Pons (tissue), 1 donor: ENCODE measurements around the gene RCOR2.
"Not testable (repeated sequence)": the region's sequence is repeated elsewhere in the genome, so short reads cannot be mapped to it uniquely, and the experiment has no call there.

Experiments used
- DNase-seq: peaks from one replicate; pipeline ENCODE4 v3.0.0-alpha.2; 2016; ENCODE audit warnings: low spot score

The RCOR2 gene

GRCh38 chr11:63877658-63878241 is 39.2 kb downstream of the RCOR2 start:
- DNase-seq: no peak

DNA sequence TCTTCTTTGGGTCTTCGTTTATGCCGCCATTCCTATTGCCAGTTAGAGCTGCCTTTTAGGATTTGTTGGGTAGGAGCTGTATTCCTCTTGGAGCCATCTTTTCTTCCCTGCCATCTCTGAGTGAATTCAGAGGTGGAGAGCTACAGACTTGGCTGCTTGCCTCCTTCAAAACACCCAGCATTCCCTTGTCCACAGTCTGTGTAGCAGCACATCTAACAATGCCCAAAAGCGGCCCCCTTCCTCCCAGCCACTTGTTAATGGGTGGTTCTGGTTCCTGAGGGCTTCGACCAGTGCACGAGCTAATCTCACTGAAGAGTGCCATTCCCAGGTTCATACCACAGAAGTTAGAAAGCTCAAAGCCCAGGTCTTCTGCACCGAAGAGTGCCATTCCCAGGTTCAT is 40.3 kb downstream of the RCOR2 start:
- no peak for DNase-seq

GRCh38 chr11:63875506-63876065 is 41.4 kb downstream of the RCOR2 start:
- no peak for DNase-seq

GRCh38 chr11:63874511-63874910 is 42.5 kb downstream of the RCOR2 start:
- no peak for DNase-seq

GRCh38 chr11:63873311-63873710 is 43.7 kb downstream of the RCOR2 start:
- DNase-seq: no peak

DNA sequence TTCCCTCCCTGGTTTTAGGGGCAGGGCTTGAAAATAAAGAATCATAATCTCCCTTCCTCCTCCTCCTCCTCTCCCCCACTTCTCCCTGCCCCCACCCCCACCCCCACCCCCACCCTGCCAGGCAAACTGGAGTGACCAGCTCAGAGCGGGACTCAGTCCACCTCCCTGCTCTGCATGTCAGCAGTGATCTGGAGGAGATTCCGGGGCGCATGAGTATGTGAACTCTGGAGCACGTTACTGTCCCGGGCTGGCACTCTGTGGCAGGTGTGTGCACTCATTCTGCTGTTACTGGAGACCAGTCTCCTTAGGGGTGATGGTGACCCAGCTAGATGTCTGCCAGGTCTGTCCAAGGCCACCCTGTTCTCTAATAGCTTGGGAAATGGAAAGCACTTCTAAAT is 44.2 kb downstream of the RCOR2 start:
- DNase-seq: no peak

GRCh38 chr11:63871962-63872799 is 44.8 kb downstream of the RCOR2 start:
- peak; percentile 99 for DNase-seq

DNA sequence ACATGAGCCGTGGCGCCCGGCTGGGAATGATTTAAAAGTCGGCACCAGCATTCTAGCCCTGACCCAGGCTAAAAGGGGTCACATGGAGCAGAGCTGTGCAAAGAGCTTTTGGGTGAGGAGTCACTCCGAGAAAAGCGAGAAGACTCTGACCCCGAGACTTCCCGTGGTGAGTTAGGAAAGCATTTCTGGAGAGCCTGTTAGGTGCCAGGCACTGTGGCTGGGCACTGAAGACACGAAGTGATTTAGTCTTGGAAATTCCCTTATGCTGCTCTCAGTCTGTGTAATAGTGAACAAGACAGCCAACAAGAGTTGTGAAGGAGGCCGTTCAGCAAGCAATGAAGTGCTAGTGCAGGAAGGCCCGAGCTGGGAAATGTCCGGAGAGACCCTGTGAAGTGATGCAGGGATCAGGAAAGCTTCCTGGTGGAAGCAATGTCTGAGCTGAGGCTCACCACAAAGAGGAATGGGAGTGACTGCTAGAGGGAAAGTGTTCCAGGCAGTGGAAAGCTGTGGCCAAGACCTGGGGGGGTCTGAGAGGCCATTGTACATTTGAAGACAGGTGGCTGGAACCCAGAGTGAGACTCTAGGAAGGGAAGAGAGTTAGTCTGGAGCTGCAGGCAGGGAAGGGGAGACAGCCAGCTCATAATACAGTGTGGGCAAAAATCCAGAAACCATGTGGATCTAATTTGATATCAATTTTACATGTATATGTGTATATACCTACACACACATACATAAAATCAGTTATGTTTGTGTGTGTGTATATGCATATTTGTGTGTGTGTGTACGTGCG is 46.4 kb downstream of the RCOR2 start:
- no peak for DNase-seq

- no peak for DNase-seq
Measured at GRCh38 chr11:63869683-63870082, 47.3 kb downstream of the RCOR2 start.

DNA sequence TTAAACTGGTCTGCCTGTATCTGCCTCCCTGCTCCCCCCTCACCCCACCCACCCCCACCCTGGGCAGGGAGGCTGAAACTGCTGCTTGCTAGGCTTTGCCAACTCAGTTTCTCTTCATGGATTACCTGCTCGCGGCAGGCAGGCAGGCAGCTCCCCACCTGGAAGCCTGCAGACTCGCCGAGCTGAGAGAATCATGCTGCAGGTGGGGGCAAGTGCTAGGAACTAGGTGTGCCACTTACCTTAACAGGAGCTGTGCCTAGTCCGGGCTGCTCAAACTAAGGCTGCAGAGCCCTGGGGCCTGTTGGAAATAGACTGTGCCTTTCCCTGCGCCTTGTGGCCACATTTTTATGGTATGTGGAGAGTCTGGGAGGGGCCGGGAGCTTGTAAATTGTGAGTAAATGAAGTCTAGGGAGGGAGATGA is 47.8 kb downstream of the RCOR2 start:
- no peak for DNase-seq

DNA sequence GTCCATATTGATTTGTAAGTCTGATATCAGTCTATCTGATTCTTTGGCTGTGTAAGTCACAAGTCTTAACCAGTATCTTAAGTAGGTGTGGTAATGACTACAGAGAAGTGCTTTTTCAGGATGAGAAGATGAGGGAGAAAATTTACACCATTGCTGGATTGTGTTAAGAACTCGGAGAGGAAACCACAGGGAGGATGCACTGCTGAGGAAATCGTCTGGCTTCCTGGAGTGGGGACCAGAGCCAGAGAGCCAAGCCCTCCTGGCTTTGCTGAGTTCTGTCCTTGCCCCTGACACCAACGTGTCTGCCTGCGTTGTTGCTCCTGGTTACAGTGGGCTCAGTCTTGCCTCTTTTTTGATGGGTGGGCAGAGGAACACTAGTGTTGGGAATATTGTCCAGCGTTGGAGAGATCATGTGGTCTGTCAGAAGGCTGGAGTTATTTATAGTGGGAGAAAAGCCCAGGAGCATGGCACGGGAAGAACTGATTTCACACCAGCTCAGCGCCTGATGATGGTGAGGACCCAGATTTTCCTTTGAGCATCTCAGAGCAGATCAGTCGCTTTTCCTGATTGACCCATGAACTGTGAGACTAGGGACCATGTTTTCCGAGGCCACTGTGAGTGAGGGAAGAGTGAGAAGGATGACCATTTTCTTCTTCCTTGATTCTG is 48.4 kb downstream of the RCOR2 start:
- no peak for DNase-seq

GRCh38 chr11:63867511-63867910 is 49.5 kb downstream of the RCOR2 start:
- no peak for DNase-seq

DNA sequence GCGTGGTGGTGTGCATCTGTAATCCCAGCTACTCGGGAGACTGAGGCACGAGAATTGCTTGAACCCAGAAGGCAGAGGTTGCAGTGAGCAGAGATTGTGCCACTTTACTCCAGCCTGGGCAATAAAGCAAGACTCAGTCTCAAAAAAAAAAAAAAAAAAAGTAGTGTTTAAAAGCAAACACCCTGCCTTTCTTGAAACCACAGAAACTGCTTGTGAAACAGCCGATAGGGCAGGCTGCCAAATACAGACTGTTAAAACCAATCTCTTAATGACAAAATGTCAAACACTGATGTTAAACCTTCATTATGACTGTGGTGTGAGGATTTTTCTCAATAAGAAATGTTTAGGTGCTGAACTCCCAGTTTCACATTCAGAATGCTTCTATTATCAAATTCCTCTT is 50.8 kb downstream of the RCOR2 start:
- DNase-seq: no peak

GRCh38 chr11:63863620-63864019 is 53.3 kb downstream of the RCOR2 start:
- not testable (repeated sequence) for DNase-seq

- DNase-seq: no peak
Measured at GRCh38 chr11:63862923-63863322, 54.0 kb downstream of the RCOR2 start.
